ENCODE data around the gene CFB.

DNA sequence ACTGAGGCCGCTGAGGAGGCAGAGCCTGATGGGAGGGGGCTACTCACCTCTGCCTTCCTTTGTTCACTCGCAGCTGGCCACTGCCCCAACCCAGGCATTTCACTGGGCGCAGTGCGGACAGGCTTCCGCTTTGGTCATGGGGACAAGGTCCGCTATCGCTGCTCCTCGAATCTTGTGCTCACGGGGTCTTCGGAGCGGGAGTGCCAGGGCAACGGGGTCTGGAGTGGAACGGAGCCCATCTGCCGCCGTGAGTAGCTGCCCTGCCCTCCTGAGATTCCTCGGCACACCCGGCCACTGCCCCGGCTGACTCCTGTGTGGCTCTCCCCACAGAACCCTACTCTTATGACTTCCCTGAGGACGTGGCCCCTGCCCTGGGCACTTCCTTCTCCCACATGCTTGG lies 12.4 kb upstream of the CFB start:
- TF ChIP-seq, protein P1, sequence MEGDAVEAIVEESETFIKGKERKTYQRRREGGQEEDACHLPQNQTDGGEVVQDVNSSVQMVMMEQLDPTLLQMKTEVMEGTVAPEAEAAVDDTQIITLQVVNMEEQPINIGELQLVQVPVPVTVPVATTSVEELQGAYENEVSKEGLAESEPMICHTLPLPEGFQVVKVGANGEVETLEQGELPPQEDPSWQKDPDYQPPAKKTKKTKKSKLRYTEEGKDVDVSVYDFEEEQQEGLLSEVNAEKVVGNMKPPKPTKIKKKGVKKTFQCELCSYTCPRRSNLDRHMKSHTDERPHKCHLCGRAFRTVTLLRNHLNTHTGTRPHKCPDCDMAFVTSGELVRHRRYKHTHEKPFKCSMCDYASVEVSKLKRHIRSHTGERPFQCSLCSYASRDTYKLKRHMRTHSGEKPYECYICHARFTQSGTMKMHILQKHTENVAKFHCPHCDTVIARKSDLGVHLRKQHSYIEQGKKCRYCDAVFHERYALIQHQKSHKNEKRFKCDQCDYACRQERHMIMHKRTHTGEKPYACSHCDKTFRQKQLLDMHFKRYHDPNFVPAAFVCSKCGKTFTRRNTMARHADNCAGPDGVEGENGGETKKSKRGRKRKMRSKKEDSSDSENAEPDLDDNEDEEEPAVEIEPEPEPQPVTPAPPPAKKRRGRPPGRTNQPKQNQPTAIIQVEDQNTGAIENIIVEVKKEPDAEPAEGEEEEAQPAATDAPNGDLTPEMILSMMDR (IDR thresholded peaks at IDR 0.05): no peak
- TF ChIP-seq ZFX (IDR thresholded peaks at IDR 0.05; ENCODE audit: borderline replicate concordance): no peak

Measured in 22Rv1 (cell line).